K562 (cell line): ENCODE measurements around the gene RPL10A. TPM values are rescaled to one million over a fixed set of nuclear protein-coding genes. Genes with fewer than 3 reads are reported as not detected.

Source experiments
- ATAC-seq: fragments of 200-7000 bp; cut with Tn5 transposase; 3 replicates; pipeline ENCODE4 v1.9.1; 2020; ENCODE audit warnings: moderate library complexity
- BruUV-seq: library from RNA; stranded (reverse); fragments of 400-500 nt; replicated peaks from 2 replicates; lab custom pipeline; 2021; lab: Mats Ljungman, UMichigan
- CTCF ChIA-PET: fragments of 300-600 bp; formaldehyde crosslinking; extraction: SDS; loops from one replicate; lab custom pipeline; 2021; ENCODE audit warnings: low intra/inter-chr PET ratio; lab: Yijun Ruan, JAX
- POLR2A ChIA-PET: fragments of 300-600, 350-650 bp; sonication (Branson Sonifier 250); formaldehyde crosslinking; extraction: SDS; loops from one replicate; lab custom pipeline; 2021; ENCODE audit warnings: antibody characterized with exemption, inconsistent platforms; lab: Yijun Ruan, JAX
- DNase-seq, 4 experiments: peaks; one replicate each; pipeline versions ENCODE4 v3.0.0 to v3.0.0-alpha.2; 2011 to 2018; ENCODE audit warnings: low spot score in 3 of 4, mixed read lengths in 3 of 4; ENCODE audit errors: extremely low read depth in 1 of 4
- FAIRE-seq: peaks from 2 replicates; lab custom pipeline; 2011; peaks lifted over from hg19 to GRCh38; lab: Jason Lieb, UNC
- H2AFZ ChIP-seq: 2 replicates; pipeline ENCODE4 v1.6.0; 2011; ENCODE audit warnings: low read depth, low read length, control low read depth, inconsistent platforms
- H3K27ac ChIP-seq: fragments of 200-600 bp; 3 replicates; pipeline ENCODE4 v1.8.0; 2011; ENCODE audit warnings: low read depth, mild to moderate bottlenecking, control low read depth, inconsistent platforms, low read length, moderate library complexity, mixed read lengths; ENCODE audit errors: extremely low read depth
- H3K27me3 ChIP-seq, 2 experiments: fragments of 300-600 bp in 1 of 2; 2 replicates in 1 of 2; 3 replicates in 1 of 2; pipeline versions ENCODE4 v1.6.0 to v1.8.0; 2011; ENCODE audit warnings: inconsistent platforms in 2 of 2, low read length in 2 of 2, mild to moderate bottlenecking in 1 of 2, mixed read lengths in 1 of 2, moderate library complexity in 1 of 2; ENCODE audit not compliant: control insufficient read depth in 2 of 2, insufficient read depth in 2 of 2
- H3K36me3 ChIP-seq: fragments of 300-600 bp; 3 replicates; pipeline ENCODE4 v1.8.0; 2011; ENCODE audit warnings: mild to moderate bottlenecking, low read length, inconsistent platforms; ENCODE audit not compliant: control insufficient read depth, insufficient read depth
- H3K4me1 ChIP-seq, 2 experiments: fragments of 200-600 bp in 1 of 2; replicated peaks in 1 of 2; 2 replicates in 1 of 2; 3 replicates in 1 of 2; pipeline versions ENCODE4 v1.5.1 to v1.8.0; 2011; ENCODE audit warnings: inconsistent platforms in 2 of 2, low read length in 2 of 2, mild to moderate bottlenecking in 1 of 2, mixed read lengths in 1 of 2, moderate library complexity in 1 of 2; ENCODE audit not compliant: control insufficient read depth in 2 of 2, insufficient read depth in 2 of 2
- H3K4me2 ChIP-seq: 2 replicates; pipeline ENCODE4 v1.6.1; 2011; ENCODE audit warnings: low read length, control low read depth, inconsistent platforms, mixed read lengths; ENCODE audit not compliant: insufficient read depth
- H3K4me3 ChIP-seq: fragments of 200-600 bp; sonication (generic), shearing (Covaris generic); 2 replicates; pipeline ENCODE4 v1.5.1; 2016; ENCODE audit warnings: control low read depth, inconsistent platforms
- H3K79me2 ChIP-seq: fragments of 200-600 bp; 3 replicates; pipeline ENCODE4 v1.8.0; 2011; ENCODE audit warnings: low read length, inconsistent platforms; ENCODE audit not compliant: control insufficient read depth, insufficient read depth
- H3K9ac ChIP-seq, 2 experiments: 2 replicates each; pipeline versions ENCODE4 v1.6.0 to v1.6.1; 2011; ENCODE audit warnings: low read depth in 2 of 2, low read length in 2 of 2, control low read depth in 1 of 2, inconsistent platforms in 1 of 2, mild to moderate bottlenecking in 1 of 2, mixed read lengths in 1 of 2; ENCODE audit not compliant: insufficient read depth in 1 of 2
- H3K9me1 ChIP-seq: one replicate; pipeline ENCODE4 v1.6.0; 2011; ENCODE audit warnings: inconsistent platforms, mild to moderate bottlenecking, low read length, moderate library complexity; ENCODE audit not compliant: control insufficient read depth, insufficient read depth
- H3K9me3 ChIP-seq: replicated peaks from 2 replicates; pipeline ENCODE4 v1.5.1; 2011; ENCODE audit warnings: low read depth, low read length, inconsistent platforms; ENCODE audit not compliant: control insufficient read depth, insufficient read depth
- H4K20me1 ChIP-seq: replicated peaks from 2 replicates; pipeline ENCODE4 v1.6.1; 2011; ENCODE audit warnings: low read length, inconsistent platforms, mixed read lengths; ENCODE audit not compliant: control insufficient read depth, insufficient read depth
- BCOR ChIP-seq: fragments of 450-650 bp; IDR thresholded peaks from 2 replicates; pipeline ENCODE4 v1.6.1; 2016
- DACH1 ChIP-seq: fragments of 450-650 bp; IDR thresholded peaks from 2 replicates; pipeline ENCODE4 v1.6.1; 2018; ENCODE audit not compliant: partially characterized antibody
- NCOA6 ChIP-seq: fragments of 450-650 bp; IDR thresholded peaks from 2 replicates; pipeline ENCODE4 v1.6.1; 2017; ENCODE audit warnings: mild to moderate bottlenecking
- NFATC3 ChIP-seq: fragments of 450-650 bp; IDR thresholded peaks from 2 replicates; pipeline ENCODE4 v1.6.1; 2017; ENCODE audit warnings: mild to moderate bottlenecking
- NFIC ChIP-seq: fragments of 450-650 bp; IDR thresholded peaks from 2 replicates; pipeline ENCODE4 v1.6.1; 2017; ENCODE audit warnings: mild to moderate bottlenecking, inconsistent platforms
- PKNOX1 ChIP-seq: fragments of 450-650 bp; IDR thresholded peaks from 2 replicates; pipeline ENCODE4 v1.6.1; 2016
- SLC30A9 ChIP-seq: fragments of 250-450 bp; sonication (Bioruptor Pico); IDR thresholded peaks from 2 replicates; pipeline ENCODE4 v1.8.0; 2022; ENCODE audit warnings: mild to moderate bottlenecking, moderate library complexity
- SMARCA5 ChIP-seq: fragments of 450-650 bp; IDR thresholded peaks from 2 replicates; pipeline ENCODE4 v1.6.1; 2016
- ZFP30 ChIP-seq: fragments of 250-450 bp; sonication (Bioruptor Pico); IDR thresholded peaks from 2 replicates; pipeline ENCODE4 v1.8.0; 2022; ENCODE audit warnings: moderate library complexity, mild to moderate bottlenecking, inconsistent platforms, borderline replicate concordance
- WGBS: fragments of 100-300 bp; shearing (Covaris generic); methylation state at CpG from one replicate; pipeline ENCODE4 v1.1.6; 2016; ENCODE audit warnings: low coverage, mixed read lengths; ENCODE audit not compliant: insufficient coverage; ENCODE audit errors: missing lambda C conversion rate; 5-methylcytosine and 5-hydroxymethylcytosine counted together
- in situ Hi-C: fragments of 300-500 bp; cut with MboI; formaldehyde crosslinking; loops from 4 replicates; pipeline ENCODE4 v1.15.0; 2018; ENCODE audit warnings: inconsistent platforms, mixed read lengths
- intact Hi-C: fragments of 100-400 bp; cut with micrococcal nuclease; formaldehyde crosslinking; loops from 2 replicates; pipeline ENCODE4 v1.14.2; 2022
- polyA plus RNA-seq, 8 experiments: library from polyadenylated mRNA; depleted of rRNA in 4 of 8; stranded (reverse) in 5 of 8; unstranded in 3 of 8; fragments of >200 nt; fragmentation: Nextera tagmentation in 2 of 8; fragmentation: Illumina TruSeq in 1 of 8; extraction: Ambion mirVana in 2 of 8; extraction: Trizol in 1 of 8; gene quantifications; 2 replicates each; pipeline versions ENCODE4 v1.2.1 to v1.2.3, GENCODE V29; 2011 to 2014; ENCODE audit warnings: inconsistent platforms in 1 of 8, missing spikeins in 1 of 8
- total RNA-seq, 7 experiments: library from RNA; depleted of rRNA in 6 of 7; stranded (reverse); fragments of >200 nt in 6 of 7; fragmentation: Illumina TruSeq in 2 of 7; extraction: Trizol in 2 of 7; gene quantifications; 2 replicates each; pipeline versions ENCODE4 v1.2.1 to v1.2.3, GENCODE V29; 2011 to 2021; ENCODE audit warnings: low replicate concordance in 1 of 7

The RPL10A gene
- total and polyA plus RNA-seq, 9 of the 15 experiments (the other 6 are each of a cell fraction or from before 2014, with no cell fraction given) = 1,589 to 3,237 (median 2,116) TPM

DNA sequence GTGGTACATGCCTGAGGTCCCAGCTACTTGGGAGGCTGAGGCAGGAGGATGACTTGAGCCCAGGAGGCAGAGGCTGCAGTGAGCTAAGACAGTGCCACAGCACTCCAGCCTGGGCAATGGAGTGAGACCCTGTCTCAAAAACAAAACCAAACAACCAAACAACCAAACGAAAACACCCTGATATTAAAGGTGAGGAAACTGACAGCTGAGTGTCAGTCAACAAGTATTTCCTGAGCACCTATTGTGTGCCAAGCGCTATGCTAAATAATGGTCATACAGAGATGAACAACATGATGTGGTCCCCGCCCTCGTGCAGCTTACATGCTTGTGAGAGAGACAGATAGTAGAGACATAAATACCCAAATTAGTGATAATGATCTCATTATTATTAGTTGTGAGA lies 46.4 kb downstream of the RPL10A start:
- ChIA-PET POLR2A (interaction anchor here (0.6 to 1.6 kb wide), 3 partner anchors 10 to 17 kb away, joined by 3 read pairs; no protein-coding TSS in a partner anchor), CTCF (interaction anchor here (0.6 kb wide), 1 partner anchor 1218 kb away, joined by 5 read pairs; no protein-coding TSS in a partner anchor)
- Histone ChIP-seq H2AFZ (no peak overlapping the region), H3K4me3 (no peak overlapping the region), H3K9me3 (no peaks in the 10 kb centered on the region), H3K36me3 (no peaks in the 10 kb centered on the region), H3K79me2 (no peaks in the 10 kb centered on the region), H3K4me1 (peaks cover 0 to 5% of the 10 kb centered on the region in 2 experiments; a peak in 1 of 5 replicates), H4K20me1 (no peaks in the 10 kb centered on the region), H3K9me1 (no peaks in the 10 kb centered on the region), H3K27ac (no peak overlapping the region), H3K9ac (no peak overlapping the region), H3K4me2 (no peak overlapping the region), H3K27me3 (peaks cover 10 to 36% of the 10 kb centered on the region in 2 experiments; a peak in 4 of 5 replicates)
- in situ Hi-C loops (no loop called here), intact Hi-C loops (no loop called here)
- no peak for DNase-seq
- TF ChIP-seq NFATC3 (no peak), PKNOX1 (peak; percentile 12; the same call in 1 of the 2 replicates), ZFP30 (CRISPR knock-in tag) (no peak), DACH1 (peak; percentile 25), NCOA6 (no peak), SLC30A9 (no peak), BCOR (peak; percentile 65; the same call in 1 of the 2 replicates), SMARCA5 (peak; percentile 53; the same call in 1 of the 2 replicates), NFIC (no peak)
- 5% methylated on average over 4 of the region's 4 CpGs for WGBS
- FAIRE-seq = peak; percentile 44
- BruUV-seq = no TSS peak
- ATAC-seq = no peak
